HepG2 (cell line): ENCODE data around the gene URGCP. TPM values are rescaled to one million over a fixed set of nuclear protein-coding genes. Genes with fewer than 3 reads are reported as not detected.

Experiments
- KDM6A ChIP-seq: IDR thresholded peaks from 2 replicates; pipeline ENCODE4 v1.6.1; 2016; ENCODE audit warnings: low read depth
- KMT2B ChIP-seq: IDR thresholded peaks from 2 replicates; pipeline ENCODE4 v1.6.1; 2016; ENCODE audit warnings: missing genetic modification reagents, missing compliant biosample characterization
- POLR2G ChIP-seq: fragments of 200-400 bp; formaldehyde crosslinking; IDR thresholded peaks from 2 replicates; pipeline ENCODE4 v1.6.1; 2018; ENCODE audit warnings: mild to moderate bottlenecking, low read depth, low read length, moderate library complexity
- PRDM4 ChIP-seq: sonication (generic); formaldehyde crosslinking; IDR thresholded peaks from 2 replicates; pipeline ENCODE4 v1.9.0; 2021; ENCODE audit warnings: missing genetic modification reagents, borderline replicate concordance
- RFX5 ChIP-seq: IDR thresholded peaks from 2 replicates; pipeline ENCODE4 v1.6.1; 2011; ENCODE audit warnings: low read depth, low read length, improper control_type of control experiment
- SMYD3 ChIP-seq: sonication (generic); formaldehyde crosslinking; IDR thresholded peaks from 2 replicates; pipeline ENCODE4 v1.8.1; 2023; ENCODE audit warnings: mild to moderate bottlenecking, missing genetic modification reagents
- SOX5 ChIP-seq: IDR thresholded peaks from 2 replicates; pipeline ENCODE4 v1.6.1; 2016; ENCODE audit warnings: borderline replicate concordance
- ZNF333 ChIP-seq: sonication (generic); formaldehyde crosslinking; IDR thresholded peaks from 2 replicates; pipeline ENCODE4 v1.4.0; 2020; ENCODE audit warnings: mild to moderate bottlenecking, missing genetic modification reagents, borderline replicate concordance
- ZNF414 ChIP-seq: sonication (generic); formaldehyde crosslinking; IDR thresholded peaks from 2 replicates; pipeline ENCODE4 v1.5.0; 2020; ENCODE audit warnings: missing genetic modification reagents
- ZNF639 ChIP-seq: conservative IDR thresholded peaks from 2 replicates; pipeline ENCODE4 v1.6.1; 2018; ENCODE audit warnings: missing genetic modification reagents
- ZNF678 ChIP-seq: sonication (generic); formaldehyde crosslinking; IDR thresholded peaks from 2 replicates; pipeline ENCODE4 v1.4.0; 2020; ENCODE audit warnings: mild to moderate bottlenecking, missing genetic modification reagents
- ZNF790 ChIP-seq: sonication (generic); formaldehyde crosslinking; IDR thresholded peaks from 2 replicates; pipeline ENCODE4 v1.8.0; 2022; ENCODE audit warnings: missing genetic modification reagents, mild to moderate bottlenecking, borderline replicate concordance
- polyA plus RNA-seq, 8 experiments: library from polyadenylated mRNA; depleted of rRNA in 3 of 8; stranded (reverse) in 7 of 8; unstranded in 1 of 8; fragments of >200 nt; fragmentation: Illumina TruSeq in 4 of 8; extraction: Trizol in 4 of 8; gene quantifications; 2 replicates each; pipeline versions ENCODE4 v1.2.1 to v1.2.3, GENCODE V29; 2011 to 2016; ENCODE audit warnings: low read depth in 4 of 8, missing spikeins in 1 of 8, mixed read lengths in 1 of 8; ENCODE audit not compliant: insufficient read depth in 1 of 8
- total RNA-seq, 5 experiments: library from RNA; depleted of rRNA; stranded (reverse); fragments of >200 nt; fragmentation: Illumina TruSeq; extraction: Trizol; gene quantifications; 2 replicates each; pipeline ENCODE4 v1.2.3, GENCODE V29; 2016; ENCODE audit warnings: low read depth in 1 of 5
- TF ChIP-seq, protein P1 (sequence below): sonication (generic); formaldehyde crosslinking; IDR thresholded peaks from 2 replicates; pipeline ENCODE4; 2020; ENCODE audit warnings: missing genetic modification reagents, mild to moderate bottlenecking, borderline replicate concordance
- TF ChIP-seq, protein P2 (sequence below), 2 experiments: sonication (generic) in 1 of 2; formaldehyde crosslinking in 1 of 2; IDR thresholded peaks; 2 replicates each; pipeline versions ENCODE4 v1.4.0 to v1.6.1; 2016 to 2020; ENCODE audit warnings: borderline replicate concordance in 1 of 2, low read depth in 1 of 2, mild to moderate bottlenecking in 1 of 2, missing genetic modification reagents in 1 of 2
- TF ChIP-seq, protein P3 (sequence below): sonication (generic); formaldehyde crosslinking; IDR thresholded peaks from 2 replicates; pipeline ENCODE4 v1.4.0; 2020; ENCODE audit warnings: mild to moderate bottlenecking, missing genetic modification reagents

The URGCP gene
- total and polyA plus RNA-seq, 2 of the 13 experiments (the other 11 are each of a cell fraction or from before 2014, with no cell fraction given): 22.3 to 25.8 TPM

DNA sequence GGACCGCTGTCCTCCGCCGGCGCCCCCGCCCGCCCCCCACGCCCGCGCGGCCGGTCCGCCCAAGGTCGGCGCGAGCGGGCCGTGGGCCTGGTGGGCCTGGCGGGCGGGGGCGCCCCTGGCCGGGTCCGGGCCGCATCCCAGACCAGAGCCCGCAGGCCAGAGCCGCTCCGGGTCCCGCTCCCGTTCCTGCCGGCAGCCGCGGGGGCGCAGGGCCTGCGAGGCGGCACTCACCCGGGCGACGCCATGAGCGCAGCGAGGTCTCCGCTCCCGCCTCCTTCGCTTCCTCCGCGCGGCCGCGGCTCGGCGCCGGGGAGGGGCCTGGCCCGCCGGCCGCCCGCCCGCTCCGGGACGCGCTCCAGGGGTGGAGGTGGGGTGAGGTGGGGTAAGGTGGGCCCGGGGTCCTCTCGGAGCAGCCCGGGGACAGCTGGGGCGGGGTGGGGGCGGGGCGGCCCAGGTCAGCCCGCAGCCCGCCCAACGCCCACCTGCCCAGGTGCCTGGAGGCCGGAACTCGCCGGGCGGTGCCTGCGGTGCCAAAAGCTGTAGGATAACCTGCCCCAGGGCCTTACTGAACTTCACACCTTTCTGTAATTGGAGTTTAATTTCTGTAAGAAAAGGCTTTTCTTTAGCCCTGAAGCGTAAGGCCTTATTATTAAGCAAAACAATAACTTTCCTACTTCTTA lies at the start of gene URGCP (continued):
- TF ChIP-seq RFX5 (no peak), SMYD3 (CRISPR knock-in tag) (no peak), ZNF333 (CRISPR knock-in tag) (no peak), KMT2B (CRISPR knock-in tag) (peak; percentile 29; the same call in 1 of the 2 replicates), KDM6A (CRISPR knock-in tag) (no peak), ZNF414 (CRISPR knock-in tag) (no peak), SOX5 (CRISPR knock-in tag) (no peak), PRDM4 (CRISPR knock-in tag) (no peak), ZNF639 (CRISPR knock-in tag) (no peak), ZNF678 (no peak), ZNF790 (CRISPR knock-in tag) (no peak), POLR2G (peak; percentile 67)
- TF ChIP-seq, protein P1, sequence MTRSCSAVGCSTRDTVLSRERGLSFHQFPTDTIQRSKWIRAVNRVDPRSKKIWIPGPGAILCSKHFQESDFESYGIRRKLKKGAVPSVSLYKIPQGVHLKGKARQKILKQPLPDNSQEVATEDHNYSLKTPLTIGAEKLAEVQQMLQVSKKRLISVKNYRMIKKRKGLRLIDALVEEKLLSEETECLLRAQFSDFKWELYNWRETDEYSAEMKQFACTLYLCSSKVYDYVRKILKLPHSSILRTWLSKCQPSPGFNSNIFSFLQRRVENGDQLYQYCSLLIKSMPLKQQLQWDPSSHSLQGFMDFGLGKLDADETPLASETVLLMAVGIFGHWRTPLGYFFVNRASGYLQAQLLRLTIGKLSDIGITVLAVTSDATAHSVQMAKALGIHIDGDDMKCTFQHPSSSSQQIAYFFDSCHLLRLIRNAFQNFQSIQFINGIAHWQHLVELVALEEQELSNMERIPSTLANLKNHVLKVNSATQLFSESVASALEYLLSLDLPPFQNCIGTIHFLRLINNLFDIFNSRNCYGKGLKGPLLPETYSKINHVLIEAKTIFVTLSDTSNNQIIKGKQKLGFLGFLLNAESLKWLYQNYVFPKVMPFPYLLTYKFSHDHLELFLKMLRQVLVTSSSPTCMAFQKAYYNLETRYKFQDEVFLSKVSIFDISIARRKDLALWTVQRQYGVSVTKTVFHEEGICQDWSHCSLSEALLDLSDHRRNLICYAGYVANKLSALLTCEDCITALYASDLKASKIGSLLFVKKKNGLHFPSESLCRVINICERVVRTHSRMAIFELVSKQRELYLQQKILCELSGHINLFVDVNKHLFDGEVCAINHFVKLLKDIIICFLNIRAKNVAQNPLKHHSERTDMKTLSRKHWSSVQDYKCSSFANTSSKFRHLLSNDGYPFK (CRISPR knock-in tag): no peak
- TF ChIP-seq, protein P2, sequence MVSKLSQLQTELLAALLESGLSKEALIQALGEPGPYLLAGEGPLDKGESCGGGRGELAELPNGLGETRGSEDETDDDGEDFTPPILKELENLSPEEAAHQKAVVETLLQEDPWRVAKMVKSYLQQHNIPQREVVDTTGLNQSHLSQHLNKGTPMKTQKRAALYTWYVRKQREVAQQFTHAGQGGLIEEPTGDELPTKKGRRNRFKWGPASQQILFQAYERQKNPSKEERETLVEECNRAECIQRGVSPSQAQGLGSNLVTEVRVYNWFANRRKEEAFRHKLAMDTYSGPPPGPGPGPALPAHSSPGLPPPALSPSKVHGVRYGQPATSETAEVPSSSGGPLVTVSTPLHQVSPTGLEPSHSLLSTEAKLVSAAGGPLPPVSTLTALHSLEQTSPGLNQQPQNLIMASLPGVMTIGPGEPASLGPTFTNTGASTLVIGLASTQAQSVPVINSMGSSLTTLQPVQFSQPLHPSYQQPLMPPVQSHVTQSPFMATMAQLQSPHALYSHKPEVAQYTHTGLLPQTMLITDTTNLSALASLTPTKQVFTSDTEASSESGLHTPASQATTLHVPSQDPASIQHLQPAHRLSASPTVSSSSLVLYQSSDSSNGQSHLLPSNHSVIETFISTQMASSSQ (IDR thresholded peaks at IDR 0.05; ENCODE audit: low read depth): no peak
- TF ChIP-seq, protein P2 (CRISPR knock-in tag; IDR thresholded peaks at IDR 0.05; ENCODE audit: borderline replicate concordance): no peak
- TF ChIP-seq, protein P3, sequence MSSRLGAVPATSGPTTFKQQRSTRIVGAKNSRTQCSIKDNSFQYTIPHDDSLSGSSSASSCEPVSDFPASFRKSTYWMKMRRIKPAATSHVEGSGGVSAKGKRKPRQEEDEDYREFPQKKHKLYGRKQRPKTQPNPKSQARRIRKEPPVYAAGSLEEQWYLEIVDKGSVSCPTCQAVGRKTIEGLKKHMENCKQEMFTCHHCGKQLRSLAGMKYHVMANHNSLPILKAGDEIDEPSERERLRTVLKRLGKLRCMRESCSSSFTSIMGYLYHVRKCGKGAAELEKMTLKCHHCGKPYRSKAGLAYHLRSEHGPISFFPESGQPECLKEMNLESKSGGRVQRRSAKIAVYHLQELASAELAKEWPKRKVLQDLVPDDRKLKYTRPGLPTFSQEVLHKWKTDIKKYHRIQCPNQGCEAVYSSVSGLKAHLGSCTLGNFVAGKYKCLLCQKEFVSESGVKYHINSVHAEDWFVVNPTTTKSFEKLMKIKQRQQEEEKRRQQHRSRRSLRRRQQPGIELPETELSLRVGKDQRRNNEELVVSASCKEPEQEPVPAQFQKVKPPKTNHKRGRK (CRISPR knock-in tag): no peak
